Endometrium (tissue), 2 donors: ENCODE results near the gene RNPS1.

Experiments
- FAIRE-seq: peaks from 2 replicates; lab custom pipeline; 2012; peaks lifted over from hg19 to GRCh38; lab: Jason Lieb, UNC
- donor health status: control.
- donor health status: control.

RNPS1 gene, protein sequence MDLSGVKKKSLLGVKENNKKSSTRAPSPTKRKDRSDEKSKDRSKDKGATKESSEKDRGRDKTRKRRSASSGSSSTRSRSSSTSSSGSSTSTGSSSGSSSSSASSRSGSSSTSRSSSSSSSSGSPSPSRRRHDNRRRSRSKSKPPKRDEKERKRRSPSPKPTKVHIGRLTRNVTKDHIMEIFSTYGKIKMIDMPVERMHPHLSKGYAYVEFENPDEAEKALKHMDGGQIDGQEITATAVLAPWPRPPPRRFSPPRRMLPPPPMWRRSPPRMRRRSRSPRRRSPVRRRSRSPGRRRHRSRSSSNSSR

DNA sequence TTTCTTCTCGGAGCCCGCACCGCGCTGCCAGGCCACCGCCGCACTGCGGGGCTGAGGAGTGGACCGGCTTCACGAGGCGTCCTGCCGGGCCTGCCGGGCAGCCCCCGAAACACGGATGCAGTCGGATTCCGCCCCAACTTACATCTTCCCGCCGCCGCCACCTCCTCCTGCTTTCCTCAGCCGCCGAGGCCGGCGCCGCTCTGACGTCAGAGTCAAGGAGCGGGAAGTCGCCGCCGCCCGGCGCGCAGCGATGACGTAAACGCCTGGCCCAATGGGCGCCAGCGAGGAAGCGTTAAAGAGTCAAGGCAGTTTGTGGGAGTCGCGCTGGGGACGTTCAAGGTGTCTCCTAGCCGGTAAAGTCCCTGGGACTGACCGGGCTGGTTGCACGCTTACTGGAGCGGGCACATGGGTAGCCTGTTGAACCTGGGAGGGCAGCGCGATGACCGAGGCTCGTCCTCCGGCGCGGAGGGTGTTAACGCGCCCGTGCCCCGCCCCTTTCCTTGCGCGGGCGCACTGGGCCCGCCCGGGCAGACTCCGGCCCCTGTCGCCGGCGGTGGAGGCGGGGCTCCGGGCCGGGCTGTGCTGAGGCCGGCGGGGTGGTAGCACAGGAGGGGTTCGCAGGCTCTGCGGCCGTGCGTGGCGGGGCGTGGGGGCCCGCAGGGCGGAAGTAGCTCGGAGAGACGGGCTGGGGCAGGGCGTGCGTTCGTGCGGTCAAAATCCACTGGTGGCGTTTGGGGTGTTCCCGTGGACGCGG lies at the start of gene RNPS1:
Gene RNPS1 (minus strand): TSS at position 214 of the 754 bp plus-strand sequence. CDS start 3,483 bp downstream, outside the sequence.
- no peak for FAIRE-seq

DNA sequence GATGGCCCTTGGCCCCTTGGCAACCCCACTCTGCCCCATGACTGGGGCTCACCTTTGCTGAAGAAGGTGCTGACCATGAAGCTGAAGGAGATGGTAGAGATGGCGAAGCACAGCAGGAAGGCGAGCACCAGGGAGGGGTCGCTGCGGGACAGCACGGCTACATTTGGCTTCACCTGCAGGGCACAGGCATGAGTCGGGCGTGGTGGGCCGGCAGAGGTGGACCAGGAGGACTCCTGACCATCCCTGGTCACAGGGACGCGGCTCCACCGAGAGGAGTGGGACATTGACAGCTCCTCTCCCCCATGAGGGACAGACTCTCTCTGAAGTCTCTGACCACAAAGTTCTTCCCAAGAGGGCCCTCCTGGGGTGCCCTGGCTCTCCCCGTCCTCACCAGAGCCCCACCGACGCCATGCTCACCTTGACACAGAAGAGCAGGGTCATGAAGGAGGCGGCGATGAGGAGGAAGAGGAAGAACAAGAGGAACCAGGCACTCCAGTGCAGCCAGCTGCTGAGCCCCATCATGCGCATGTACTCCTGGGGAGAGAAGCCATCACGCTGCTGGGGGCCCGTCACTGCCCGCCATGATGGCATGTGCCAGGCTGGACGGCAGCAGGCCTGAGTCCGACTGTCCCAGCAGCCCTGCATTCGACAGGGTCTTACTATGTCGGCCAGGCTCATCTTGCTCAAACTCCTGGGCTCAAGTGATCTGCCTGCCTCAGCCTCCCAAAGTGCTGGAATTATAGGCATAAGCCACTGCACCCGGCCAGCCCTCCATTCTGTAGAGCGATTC lies 49.5 kb upstream of the RNPS1 start:
- no peak for FAIRE-seq

DNA sequence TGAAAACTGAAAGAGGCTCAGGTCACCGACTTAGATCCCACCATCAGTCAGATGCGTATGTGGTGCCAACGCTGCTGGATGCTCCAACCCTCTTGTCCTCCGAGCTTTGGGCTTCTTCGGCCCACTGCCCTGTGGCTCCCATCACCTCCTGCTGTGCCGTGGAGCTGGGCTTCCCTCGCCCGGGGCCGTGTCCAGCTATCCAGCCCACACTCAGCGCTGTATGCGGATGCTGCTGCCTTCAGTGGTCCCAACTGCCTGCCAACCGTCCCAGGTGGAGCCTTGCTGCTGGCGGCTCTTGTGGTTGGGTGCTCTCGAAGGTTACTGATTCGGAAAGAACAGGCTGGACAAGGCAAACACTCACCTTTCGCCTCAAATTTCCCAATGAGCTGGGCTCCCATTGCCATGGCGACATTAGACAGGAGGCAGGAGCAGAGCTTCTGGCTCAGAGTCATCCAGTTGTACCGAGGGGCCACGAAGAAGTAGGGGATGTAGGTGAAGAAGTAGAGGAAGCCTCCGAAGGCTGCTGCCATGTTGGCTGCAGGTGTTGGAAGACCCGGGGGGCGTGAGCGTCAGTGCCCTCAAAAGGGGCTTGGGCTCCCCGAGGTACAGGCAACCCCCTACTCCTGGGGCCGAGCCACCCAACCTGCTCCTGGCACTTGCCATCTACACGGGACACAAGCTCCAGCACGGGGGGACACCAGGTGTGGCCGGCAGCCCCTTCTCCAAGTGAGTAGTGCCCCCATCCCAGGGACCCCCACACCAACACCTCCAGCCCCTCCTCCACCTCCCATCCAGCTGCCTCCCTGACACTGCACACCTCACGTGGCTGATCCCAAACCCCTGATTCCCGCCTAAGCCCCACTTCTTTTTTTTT lies 40.4 kb upstream of the RNPS1 start:
- no peak for FAIRE-seq

DNA sequence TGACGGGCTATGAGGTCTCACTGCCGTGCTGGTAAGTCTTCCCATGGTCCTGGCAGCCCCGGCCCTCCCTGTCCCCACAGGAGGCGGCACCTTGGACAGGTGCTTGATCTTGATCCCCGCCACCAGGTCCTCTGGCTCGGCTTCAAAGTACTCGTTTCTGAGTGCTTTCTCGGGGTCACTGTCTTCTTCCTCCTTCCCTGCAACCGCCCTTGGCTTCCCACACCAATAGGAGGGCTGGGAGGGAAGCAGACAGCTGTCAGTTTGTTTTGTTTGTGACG lies 31.9 kb upstream of the RNPS1 start:
- no peak for FAIRE-seq

DNA sequence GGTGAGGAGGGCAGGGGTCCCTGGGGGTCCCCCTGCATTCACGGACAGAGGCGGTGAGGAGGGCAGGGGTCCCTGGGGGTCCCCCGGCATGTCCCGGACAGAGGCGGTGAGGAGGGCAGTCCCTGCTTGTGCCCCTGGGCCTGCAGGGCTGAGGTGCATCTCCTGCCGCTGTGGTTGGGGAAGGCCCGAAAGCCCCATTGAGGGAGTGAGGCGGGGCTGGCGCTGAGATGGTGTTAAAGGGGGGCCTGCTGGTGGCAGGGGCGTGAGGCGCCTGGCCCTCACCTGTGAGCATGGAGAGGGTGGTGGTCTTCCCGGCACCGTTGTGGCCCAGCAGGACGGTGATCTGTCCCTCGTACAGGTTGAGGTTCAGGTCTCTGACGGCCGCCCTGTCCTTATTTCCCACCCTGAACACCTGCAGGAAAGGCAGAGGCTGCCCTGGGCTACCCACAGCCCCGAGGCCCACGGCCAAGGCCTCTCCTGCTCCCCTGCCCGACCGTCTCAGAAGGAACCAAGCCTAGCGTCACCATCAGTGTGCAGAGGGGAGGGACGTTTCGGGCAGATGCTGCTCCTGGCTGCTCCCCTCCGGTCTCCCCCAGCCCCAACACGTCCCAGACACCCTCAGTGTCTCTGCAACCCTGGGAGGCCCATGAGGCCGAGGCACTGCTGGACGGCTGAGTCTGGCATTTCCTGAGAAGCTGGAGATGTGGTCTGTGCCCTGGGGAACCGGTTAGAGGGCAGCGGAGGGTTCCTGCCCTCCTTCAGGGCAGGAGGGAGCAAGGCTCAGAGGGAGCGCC lies 31.4 kb upstream of the RNPS1 start:
- FAIRE-seq = no peak

DNA sequence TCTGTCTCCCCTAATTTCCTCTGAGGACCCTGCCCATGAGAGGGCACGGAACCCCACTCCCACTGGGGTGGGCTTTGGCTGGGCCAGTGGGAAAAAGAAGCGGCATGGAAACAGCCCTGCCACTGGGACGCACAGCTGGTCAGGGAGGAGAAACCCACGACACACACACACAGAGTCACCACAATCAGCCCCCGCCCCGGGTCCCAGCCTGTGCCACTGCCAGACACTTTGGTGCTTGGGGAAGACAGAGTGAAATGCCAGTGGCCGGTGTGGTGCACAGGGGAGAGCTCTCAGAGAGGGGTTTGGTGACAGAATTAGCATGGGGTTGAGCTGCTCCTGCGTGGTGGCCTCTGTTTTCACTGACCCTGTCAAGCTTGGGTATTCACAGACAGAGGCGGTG lies 30.7 kb upstream of the RNPS1 start:
- FAIRE-seq = no peak

DNA sequence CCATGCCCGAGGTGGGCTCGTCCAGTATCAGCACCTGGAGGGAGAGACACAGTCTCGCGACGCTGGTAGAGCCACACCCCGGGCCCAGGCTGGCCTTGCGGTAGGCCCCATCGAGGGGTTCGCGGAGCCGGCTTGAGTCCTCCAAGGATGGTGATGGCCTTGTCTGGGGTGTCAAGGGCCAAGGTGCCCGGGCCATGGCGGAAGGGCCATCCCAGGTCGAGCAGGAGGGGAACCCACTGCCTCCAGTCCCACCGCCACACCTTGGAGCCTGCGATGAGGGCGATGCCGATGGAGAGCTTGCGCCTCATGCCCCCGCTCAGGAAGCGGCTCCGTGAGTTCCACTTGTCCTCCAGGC lies 29.6 kb upstream of the RNPS1 start:
- no peak for FAIRE-seq

DNA sequence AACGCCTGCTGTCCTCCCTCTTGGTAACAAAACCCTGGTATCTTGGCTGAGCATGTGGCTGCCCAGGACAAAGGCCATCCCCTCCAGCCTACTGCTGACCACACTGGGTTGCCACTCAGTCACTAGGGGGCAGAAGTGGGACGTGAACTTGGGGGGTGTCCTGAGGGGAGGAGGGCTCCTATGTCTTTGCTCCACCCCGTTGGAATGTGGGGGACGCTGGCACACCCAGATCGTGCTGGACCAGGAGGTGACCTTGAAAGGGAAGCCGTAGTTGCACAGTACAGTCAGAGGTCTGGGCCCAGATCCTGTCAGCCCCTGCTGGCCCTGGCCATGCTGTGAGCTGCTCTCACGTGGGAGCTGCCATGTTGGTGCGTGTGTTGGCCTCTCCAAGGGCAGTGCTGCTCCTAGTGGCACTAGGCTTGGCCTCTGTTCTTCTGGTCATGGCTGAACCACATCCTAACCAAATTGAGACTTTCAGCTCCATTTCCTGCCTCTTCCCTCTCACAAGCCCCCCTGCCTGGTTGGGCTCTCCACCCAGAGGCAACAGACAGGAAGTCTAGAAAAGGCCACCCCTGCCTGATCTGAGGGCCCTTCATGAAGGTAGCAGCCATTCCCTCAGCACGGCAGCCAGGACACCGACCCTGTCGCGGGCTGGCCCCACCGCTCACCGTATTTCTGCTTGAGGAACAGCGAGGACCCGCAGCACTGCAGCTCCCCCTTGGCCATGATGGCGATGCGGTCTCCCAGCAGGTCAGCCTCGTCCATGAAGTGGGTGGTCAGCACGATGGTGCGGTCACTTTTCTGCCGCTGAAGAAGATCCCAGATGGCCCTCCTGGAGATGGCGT lies 29.0 kb upstream of the RNPS1 start:
- FAIRE-seq = no peak

DNA sequence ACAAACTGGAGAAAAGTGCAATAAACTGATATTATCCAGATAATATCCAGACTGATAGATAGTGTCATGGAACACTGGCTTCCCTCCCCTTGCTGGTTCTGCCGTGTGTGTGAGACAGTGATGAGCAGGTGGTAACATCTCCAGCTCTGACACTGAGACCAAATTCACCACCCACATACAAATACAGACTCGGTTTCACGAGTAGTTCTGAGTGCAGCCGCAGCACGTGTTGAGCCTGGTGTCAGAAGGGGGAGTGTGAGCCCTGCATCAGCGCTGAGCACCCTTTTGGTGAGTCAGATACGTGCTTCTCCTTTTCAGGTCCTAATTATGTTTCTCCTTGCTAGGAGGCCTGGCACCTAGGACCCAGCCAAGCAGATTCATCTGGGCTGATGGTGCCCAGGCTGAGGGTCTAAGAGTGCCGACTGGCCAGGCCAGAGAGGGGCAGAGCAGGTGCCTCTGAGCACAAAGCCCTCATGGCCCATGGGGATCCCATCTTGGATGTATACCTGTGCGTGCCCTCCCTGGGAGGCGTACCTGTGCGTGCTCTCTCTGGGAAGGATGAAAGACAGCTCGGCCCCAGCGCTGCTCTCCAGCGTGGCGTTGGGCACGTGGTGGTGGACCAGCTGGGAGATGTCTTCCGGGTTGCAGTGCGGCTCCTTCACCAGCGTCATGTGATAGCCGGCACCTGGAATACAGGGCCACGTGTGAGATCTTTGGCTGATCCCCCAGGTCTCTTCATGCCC lies 27.3 kb upstream of the RNPS1 start:
- FAIRE-seq = no peak

DNA sequence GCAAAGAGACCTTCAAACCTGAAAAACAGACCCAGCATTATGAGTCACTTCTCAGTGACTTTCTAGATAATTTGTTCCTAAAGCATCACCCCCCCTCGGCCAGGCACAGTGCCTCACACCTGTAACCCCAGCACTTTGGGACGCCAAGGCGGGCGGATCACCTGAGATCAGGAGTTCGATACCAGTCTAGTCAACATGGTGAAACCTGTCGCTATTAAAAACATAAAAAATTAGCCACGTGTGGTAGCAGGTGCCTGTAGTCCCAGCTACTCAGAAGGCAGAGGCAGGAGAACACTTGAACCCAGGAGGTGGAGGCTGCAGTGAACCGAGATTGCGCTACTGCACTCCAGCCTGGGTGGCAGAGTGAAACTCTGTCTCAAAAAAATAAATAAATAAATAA lies 24.3 kb upstream of the RNPS1 start:
- no peak for FAIRE-seq

DNA sequence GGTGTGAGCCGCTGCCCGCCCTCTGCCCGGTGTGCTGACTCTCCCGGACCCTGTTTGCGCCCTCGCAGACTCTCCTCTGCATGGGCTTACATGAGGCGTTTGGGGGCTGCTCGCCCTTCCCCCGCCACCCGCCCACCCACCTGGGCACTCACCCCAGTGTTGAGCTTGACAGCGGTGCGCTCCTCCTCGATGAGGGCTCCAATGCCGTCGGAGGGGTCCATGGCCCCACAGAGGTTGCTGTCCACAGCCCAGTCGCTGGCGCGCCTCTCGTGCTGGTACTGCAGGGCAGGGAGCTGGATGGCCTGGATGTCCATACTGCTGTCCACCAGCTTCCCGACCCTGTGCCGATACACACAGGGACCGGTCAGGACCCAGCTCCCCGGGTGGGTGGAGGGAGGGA lies 21.4 kb upstream of the RNPS1 start:
- no peak for FAIRE-seq

DNA sequence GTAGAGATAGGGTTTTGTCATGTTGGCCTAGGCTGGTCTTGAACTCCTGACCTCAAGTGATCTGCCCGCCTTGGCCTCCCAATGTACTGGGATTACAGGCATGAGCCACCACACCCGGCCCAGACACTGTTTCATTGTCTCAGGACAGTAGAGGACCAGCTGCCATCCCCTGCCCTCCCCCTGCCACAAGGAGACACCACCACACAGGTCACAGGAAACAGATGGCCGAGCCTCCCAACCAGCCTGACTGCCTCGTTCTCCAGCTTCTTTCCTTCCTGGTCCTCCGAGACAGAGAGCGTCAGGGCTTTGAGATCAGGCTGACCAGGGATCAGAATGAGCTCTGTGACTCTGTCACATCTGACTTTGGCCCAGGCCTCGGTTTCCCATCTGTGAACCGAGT lies 20.8 kb upstream of the RNPS1 start:
- no peak for FAIRE-seq

DNA sequence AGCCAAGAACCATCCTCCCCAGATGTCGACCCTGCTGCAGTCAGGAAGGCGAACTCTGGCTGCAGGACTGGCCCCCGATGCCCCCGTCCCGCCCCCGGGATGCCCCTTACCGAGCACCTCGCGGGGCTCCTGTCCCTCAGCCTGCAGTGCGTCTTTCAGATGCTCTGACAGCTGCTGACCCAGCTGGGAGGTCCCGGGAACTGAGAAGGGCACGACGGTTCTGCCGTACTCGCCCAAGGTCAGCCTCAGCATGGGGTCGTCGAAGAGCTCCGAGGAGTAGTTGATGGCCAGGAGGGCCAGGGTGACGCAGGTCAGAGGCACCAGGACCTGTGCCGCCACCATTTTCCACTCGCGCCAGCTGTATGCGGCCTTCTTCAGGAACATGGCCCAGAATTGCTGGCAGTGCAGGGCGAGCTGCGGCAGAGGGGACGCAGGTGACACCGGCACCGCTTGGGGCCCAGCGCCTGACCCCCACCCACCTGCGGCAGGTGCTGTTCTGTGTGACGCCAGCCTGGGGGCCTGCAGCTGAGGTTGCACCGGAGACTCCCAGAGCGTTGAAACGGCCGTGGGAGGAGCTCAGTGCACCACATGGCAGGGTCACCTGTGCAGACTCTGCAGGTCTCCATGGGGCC lies 20.1 kb upstream of the RNPS1 start:
- FAIRE-seq = no peak

DNA sequence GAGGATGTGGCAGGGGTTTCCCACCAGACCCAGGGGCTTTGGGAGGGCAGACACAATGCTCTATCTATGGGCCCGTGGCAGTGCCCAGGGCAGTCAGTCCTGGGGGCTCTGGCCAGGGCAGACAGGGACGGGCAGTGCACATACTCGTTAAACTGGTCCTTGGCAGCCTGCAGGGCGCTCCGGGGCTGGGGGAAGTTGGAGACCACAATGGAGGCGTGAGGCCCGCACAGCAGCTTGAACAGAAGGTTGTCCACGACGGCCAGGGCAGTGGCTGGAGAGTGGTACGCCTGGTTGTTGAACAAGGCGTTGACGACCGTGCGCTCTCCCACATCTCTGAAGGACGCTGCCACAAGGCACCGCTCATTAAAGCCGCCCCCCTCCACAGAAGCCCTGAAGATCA lies 18.6 kb upstream of the RNPS1 start:
- no peak for FAIRE-seq

DNA sequence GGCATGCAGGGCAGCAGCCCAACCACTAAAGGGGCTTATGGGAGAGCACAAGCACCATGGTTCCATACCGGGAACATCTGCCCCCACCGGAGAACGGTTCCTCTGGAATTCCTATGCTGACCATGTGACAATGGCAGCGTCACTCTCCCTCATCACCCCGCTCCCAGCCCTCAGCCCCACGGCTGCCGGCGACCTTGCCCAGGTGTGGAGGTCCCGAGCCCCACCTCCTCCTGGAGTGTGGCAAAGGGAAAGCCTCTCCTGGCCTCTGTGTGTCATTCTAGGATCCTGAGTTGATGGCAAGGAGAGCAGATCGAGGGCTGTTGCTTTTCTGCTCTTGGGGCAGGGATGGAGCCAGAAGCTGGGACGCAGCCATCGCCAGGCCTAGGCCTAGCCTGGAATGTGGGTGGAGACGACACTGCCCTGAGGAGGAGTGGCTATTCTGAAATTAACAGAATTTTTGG lies 17.8 kb upstream of the RNPS1 start:
- no peak for FAIRE-seq

DNA sequence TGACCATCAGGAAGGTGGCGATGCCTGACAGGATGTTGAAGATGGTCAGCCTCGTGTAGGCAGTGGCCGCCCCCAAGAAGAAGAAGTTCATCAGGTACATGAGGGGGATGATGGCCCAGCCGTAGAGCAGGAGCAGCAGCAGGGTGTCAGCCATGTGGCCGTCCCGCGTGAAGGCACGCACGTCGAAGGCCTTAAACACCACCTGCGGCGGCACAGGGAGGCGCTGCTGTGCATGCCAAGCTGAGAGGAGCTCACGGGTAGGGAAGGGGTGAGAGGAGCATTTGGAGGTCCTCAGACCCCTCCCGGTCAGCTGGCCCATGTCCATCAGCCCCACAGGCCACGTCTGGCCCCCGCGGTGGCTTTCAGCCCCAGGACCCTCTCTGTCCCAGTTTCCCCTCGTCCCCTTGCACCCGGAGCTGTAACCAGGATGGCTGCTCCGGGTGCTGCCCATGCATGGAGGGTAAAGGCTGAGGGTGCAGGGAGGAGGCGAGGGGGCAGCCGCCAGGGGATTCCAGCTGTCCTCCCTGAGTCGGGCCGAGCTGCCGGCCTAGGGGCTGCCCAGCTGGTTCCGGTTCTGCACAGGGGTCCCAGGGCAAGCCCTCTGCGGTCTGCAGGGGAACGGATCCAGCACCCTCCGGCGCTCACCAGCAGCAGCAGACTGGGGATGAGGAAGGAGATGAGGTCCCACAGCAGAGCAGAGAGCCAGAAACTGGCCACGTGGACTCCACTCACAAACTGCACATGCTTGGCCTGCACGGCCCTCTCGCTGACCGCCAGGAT lies 17.1 kb upstream of the RNPS1 start:
- no peak for FAIRE-seq

DNA sequence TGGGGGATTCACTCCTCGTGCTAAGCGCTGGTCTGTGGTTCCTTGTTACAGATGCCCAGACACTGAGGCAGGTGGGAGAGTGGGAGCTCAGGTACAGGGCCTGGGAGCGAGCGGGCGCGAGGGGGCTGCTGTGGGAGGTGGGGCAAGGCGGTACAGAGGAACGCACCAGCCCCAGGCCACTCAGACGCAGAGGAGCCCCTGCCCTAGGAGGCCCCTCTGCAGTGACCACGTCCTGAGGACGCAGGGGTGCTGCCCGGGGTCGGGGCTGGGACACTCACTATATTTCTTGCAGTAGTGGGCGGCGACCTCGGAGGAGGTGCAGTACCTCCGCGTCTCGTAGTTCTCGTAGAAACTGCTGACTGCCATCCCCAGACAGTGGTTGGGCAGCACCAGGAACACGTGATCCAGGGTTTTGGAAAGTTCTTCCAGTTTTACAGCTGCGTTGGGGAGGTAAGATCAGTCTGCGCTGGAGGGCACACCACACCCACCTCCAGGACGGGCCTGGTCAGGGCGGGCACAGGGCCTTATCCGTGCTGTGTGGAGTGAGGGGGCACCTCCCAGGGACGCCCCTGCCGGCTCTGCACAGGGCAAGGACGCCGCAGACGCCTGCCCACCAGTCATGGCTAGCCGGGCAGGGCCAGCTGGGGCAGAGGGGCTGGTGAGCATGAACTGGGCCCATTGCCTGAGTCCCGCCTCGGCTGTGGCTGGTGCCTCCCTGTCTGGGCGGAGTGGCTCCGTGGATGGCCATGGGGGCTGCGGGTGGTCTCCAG lies 16.3 kb upstream of the RNPS1 start:
- FAIRE-seq = no peak
